Measurements from ENCODE around the gene GDPGP1.
"Not testable (repeated sequence)": the region's sequence is repeated elsewhere in the genome, so short reads cannot be mapped to it uniquely, and the experiment has no call there.

Gene GDPGP1

DNA sequence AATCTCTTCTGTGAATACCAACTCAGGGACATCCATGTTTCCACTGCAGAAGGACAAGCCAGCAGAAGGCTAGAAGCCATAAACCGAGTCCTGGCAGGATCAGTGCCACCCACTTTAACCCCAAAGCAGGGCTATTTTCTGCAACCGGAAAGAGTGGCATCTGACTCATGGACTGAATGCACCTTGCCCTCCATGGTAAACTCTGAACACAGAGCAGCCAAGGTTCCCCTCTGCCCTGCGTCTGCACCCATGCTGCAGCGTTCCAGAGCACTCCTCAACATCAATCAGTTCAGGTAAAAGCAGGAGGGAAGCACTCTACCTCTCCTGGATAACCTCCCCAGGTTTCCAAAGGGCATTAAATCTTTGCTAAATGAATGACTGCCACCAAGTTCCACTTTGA is 30.7 kb downstream of the GDPGP1 start:
- DNase-seq = peak; percentile 55 to 56

DNA sequence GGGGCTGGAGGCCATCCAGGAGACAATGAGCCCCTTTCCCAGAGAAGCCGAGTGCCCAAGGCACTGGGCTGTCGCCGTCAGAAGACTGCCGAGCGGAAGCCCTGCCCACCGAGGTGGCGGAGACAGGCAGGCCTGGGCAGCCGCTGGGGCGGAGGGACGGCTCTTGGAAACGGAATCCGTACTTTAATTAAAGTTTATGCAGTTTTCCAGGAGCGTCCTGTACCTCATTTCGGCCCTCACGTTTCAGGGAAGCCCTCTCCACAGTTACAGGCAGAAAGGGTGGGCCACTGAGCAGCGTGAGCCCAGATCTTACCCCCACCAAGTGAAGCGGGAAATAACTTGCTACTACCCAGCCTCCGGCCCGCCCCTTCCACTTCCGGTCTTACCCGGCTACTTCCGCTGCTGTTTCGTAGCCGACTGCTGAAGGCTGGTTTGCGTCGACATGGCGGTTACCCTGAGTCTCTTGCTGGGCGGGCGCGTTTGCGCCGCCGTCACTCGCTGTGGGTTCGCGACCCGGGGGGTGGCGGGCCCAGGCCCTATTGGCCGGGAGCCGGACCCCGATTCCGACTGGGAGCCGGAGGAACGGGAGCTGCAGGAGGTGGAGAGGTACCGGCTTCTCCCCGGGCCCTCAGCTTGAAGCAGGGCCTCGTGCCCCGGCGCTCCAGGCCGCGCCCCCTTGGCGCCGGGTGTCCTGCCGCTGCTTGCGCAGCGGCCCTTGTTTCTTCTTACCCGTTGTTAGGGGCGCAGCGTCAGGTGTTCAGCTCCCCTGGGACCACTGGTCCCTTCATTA is 31.5 kb downstream of the GDPGP1 start, which contains the start of gene NGRN:
Gene NGRN, plus strand, starts transcription at position 402 of the 790 bp plus-strand sequence. Its CDS starts 41 bp downstream, at position 443.
- DNase-seq = peak; percentile 94 to 96

DNA sequence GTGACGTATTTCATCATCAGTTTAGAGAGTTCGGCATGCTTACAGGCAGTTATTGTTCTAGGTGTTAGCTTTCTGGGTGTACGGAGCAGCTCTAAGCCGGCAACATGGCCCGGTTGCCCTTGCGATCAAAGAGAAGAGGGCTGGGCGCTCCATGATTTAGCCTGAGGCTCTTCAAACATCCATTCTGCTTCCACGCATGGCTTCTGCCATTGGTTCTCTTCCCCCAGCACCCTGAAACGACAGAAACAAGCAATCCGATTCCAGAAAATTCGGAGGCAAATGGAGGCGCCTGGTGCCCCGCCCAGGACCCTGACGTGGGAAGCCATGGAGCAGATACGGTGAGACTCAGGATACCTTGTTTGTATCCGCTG is 32.0 kb downstream of the GDPGP1 start:
- peak; percentile 61 to 66 for DNase-seq

DNA sequence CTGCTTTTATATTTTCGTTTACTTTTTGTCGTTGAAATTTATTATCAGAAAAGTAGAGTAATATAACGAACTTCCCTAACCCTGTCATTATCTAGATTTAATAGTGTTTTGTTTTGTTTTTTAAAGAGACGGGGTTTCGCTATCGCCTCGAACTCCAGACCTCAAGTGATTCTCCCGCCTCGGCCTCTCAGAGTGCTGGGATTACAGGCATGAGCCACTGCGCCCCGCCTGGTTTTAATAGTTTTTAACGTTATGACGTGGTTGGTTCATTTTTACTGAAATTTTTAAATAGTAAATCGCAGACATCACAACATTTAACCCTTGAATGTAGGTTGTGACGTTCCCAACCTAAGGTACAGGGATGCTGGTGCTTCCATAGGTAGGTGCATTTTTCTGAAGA is 32.5 kb downstream of the GDPGP1 start:
- DNase-seq = peak; percentile 31 to 40

DNA sequence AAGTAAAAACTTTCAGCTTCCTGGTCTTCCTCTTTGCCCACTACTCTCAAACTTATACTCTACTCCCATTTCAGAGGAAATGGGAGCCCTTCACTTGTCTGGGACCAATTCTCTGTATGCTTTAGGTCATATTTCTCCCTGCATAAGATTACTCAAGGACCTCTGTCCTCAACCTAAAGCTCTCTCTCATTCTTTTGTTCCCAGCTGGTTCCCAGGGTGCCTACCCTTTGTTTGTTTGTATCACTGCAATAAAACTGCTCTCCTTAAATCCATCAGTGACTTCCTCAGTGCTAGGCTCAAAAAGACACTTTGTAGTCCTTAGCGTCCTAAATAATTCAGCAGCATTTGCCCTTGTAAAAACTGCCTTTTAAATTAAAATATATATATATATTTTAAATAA is 34.4 kb downstream of the GDPGP1 start:
- no peak for DNase-seq

DNA sequence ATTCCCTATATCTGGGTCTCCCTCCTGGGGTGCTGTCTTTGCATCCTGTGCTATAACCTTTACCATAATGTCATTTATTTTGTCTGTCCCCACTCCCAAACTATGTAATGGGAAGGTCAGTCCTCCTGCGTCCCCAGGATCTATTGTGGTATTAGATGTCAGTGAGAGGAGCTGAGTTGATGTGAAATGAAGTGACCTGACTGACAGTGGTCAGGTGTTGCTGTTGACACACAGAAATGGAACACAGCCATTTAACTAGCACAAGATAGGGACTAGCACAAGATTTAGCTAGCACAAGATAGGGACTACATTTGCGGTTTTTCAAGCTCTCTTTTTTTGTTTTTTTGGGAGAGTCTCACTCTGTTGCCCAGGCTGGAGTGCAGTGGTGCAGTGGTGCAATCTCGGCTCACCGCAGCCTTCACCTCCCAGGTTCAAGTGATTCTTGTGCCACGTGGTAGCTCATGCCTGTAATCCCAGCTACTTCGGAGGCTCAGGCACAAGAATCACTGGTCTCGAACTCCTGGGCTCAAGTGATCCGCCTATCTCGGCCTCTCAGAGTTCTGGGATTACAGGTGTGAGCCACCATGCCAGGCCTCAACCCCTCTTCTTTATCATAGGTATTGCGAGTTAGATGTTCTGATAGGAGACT is 36.6 kb downstream of the GDPGP1 start:
- DNase-seq = no peak

DNA sequence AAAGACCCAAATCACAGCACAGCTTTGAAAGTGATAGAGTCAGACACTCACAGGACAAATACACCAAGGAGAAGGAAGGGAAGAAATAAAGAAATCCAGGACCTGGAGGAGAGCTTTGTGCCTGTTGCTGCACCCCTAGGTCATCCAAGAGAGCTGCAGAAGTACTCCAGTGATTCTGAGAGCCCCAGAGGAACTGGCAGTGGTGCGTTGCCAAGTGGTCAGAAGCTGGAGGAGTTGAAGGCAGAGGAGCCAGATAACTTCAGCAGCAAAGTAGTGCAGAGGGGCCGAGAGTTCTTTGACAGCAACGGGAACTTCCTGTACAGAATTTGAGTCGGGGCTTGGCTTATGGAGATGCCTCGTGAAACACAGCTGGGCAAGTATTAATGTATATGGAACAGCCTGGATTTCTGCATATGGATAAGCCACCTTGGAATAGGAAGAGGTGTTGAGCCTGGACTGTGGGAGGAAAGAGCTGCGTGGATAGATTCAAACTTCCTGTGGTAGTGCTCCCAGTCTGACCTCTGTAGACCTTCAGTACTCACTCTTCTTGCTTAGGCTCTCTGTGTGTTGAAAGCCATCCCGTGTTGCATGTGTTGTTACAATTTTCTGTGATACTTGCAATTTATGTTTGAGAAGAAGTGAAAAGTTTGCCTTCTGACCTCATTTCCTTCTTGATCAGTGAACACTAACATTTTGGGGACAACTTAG is 37.6 kb downstream of the GDPGP1 start:
- no peak for DNase-seq

DNA sequence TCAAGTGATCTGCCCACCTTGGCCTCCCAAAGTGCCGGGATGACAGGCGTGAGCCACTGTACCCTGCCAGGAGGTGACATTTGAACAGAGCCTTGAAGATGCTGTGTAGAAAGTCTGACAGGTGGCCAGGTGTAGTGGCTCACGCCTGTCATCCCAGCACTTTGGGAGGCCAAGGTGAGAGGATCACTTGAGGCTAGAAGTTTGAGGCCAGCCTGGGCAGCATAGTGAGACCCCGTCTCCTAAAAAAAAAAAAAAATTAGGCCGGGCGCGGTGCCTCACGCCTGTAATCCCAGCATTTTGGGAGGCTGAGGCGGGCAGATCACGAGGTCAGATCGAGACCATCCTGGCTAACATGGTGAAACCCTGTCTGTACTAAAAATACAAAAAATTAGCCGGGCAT is 44.5 kb downstream of the GDPGP1 start:
- DNase-seq = not testable (repeated sequence)

DNA sequence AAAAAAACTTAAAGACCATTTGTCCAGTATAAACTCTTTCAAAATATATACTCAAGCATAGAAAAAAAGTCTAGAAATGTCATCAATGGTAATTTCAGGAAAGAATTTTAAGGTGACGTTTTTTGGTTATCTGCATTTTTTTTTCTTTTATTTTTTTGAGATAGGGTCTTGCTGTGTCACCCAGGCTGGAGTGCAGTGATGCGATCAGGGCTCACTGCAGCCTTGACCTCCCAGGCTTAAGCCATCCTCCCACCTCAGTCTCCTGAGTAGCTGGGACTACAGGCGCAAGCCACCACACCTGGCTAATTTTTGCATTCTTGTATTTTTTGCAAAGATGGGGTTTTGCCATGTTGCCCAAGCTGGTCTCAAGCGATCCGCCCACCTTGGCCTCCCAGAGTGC is 46.7 kb downstream of the GDPGP1 start:
- not testable (repeated sequence) for DNase-seq

DNA sequence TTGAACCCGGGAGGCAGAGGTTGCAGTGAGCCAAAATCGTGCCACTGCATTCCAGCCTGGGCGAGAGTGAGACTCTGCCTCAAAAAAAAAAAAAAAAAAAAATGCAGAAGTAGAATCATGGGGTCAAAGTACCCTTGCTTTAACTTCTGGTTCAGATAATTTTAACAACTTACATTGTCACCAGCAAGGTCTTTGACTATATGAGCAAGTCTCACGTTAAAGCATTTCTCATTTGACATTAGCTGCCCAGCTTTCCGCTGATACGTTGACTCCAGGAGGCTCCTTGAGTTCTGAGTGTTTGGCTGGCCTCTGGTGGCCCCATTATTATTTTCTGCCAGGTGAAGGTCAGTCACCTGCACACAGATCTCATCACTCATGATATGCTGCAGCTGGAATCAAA is 47.6 kb downstream of the GDPGP1 start:
- not testable (repeated sequence) for DNase-seq

DNA sequence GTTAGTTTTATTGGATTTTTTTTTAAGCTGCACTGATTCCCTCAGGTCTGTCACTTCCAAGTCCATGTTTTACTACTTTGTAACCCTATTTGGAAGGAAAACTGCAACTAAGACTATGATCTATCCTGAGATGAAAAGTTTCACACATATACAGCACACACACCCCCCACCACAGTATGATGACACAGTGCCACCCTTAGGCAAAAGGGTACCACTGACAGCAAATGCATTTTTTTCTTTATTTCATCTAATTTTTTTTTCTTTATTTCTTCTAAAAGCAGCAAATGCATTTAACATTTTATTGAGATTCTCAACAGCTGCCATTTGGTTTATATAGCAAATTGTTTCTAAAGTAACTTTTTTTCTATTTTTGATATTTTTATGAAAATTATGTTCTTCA is 52.7 kb downstream of the GDPGP1 start:
- DNase-seq = no peak

DNA sequence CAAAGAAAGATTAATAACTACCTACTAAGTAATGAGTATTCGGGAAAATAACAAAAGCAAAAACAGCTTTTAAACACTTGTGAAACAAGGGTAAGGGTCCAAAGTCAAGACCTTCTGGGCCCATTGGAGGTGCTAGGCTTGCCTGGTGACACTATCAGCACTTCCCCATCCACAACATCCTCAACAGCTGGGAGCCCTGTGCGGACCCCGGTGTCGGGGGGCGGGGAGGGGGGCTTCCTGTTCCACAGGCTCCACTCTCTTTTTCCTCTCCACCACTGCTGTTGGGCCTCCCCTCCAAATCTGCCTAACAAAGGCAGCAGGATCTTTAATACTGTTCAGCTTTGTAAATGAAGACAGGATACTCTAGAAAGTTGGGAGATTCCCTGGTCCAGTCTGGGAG is 53.1 kb downstream of the GDPGP1 start:
- no peak for DNase-seq

DNA sequence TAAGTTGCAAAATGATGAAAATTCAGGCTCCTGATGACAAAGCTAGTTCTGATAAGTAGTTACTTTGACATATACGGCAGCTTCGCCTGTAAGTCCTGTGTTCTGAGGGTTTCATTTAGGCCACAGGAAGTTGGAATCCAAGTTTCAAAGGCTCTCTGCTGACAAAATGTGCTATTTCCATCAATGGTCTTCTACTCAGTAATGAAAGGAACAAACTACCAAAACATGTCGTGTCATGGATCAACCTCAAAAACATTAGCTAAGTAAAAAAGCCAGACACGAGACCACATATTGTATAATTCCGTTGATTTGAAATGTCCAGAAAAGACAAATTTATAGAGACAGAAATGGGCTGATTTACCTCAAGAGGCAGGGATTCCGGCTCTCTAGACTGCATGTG is 53.9 kb downstream of the GDPGP1 start:
- DNase-seq = no peak

DNA sequence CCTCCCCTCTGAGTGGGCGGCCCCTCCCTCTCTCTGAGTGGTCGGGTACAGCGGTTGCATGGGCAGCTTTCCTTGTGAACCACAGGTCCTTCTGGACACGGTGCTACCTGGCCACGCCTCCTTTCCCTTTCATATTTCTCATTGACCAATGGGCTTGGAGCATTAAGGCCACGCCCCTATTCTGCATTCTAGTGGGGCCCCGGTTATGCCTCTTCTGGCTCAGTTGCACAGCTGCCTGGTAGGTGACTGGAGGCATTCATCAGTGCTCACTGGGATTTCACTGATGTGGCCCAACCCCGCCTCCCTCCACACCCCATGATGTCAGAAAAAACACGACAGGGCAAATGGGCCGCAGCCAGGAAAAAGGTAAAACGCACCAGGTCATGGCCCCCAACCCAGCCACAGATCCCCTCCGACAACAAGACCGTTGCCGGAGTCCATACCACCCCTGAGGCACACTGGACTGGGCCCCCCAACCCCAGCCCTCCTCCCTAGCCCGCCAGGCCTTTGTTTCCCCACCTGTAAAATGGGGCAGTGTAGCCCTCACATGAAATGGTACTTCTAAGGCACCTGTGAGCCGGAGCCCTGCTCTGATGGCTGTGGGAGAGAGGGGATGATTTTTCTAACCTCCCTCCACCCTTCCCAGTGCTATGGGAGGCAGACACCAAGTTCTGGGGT is 57.8 kb downstream of the GDPGP1 start:
- DNase-seq = peak; percentile 43 to 46

DNA sequence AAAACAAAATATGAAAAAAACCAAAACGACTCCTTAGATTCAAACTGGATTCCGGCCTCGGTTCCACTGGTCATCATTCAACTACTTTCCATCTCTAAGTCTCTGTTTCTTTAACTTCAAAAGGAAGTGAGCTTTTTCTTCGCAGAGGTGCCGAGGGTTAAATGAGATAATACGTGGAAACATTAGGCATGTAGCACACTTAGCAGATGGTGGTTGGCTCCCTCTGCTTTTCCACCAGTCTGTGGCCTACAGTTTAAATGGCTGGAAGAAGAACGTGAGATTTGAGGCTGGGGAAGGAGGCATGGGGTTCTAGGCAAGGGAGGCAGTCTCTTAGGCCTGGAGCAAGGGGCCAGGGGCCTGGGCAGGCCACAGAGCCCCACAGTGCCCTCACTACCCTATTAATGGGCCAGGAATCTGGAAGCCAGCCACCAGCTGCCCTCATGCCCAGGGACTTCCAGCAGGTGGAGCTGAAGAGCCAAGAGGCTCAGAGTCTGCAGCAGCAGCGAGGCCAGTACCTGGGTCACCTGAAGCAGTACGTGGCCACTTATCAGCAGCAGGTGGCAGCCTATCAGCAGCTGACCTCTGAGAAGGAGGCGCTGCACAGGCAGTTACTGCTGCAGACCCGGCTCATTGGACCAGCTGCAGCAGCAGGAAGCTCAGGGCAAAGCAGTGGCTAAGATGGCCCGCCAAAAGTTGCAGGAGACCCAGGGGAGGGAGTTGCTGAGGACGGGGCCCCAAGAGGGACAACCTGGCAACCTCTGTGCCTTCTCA is 59.2 kb downstream of the GDPGP1 start:
- DNase-seq = peak; percentile 88

DNA sequence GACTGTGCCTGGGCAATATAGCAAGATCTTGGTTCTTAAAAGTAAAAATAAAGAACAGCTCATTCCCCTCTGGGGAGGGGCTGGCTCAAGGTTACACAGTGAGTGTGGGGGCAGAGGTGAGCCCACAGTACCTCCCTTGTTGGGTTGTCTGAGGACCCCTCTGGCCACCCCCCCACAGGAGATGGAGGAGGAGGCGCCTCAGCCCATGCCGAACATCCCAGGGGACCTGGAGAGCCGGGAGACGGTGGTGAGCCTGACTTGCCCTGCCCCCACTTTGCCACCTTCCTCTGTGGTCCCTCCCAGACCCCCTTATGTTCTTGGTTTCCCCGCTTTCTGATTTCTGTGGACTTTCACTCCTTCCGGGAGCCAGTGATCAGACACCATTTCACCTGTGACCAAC is 60.1 kb downstream of the GDPGP1 start:
- DNase-seq = no peak

DNA sequence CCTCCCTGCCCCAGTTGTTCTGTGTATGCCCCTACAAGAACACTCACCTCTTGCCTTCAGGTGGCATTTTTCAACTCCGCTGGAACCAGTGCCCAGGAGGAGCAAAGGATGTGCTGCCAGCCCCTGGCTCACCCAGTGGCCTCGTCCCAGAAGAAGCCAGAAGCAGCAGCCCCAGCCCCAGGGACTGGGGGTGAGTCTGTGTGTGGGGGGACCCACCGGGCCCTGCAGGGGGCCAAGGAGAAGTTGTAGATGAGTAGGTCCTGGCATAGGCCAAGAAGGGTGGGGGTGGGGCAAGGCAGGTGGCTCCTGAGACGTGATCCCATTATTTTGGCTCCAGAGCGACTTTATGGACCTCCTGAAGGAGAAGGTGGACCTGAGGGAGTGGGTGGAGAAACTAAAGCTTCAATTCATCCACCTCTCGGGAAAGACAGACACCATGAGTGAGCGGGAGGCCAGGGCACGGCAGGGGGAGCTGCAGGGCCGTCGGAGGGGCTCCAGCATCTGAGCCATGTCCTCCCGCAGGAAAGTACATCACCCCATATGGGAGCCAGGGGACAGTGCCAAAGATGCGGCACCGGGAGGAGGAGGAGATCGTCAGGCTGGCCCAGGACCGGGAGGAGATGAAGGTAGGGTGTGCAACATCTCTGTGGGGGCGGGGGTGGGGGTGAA is 60.7 kb downstream of the GDPGP1 start:
- DNase-seq = no peak

DNA sequence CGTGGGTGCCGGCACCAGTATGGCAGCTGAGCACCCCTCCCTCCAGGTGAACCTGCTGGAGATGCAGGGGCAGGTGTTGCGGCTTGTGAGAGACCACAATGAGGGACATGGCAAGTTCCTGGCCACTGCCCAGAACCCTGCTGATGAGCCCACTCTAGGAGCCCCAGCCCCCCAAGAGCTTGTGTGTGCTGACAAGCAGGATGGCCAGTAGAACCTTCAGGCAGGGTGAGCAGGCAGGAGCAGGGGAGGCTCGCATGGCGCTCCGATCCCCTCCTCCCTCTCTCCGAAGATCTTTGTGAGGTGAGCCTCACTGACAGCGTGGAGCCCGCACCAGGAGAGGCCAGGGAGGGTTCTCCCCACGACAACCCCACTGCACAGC is 61.2 kb downstream of the GDPGP1 start:
- no peak for DNase-seq

All from activated T-cell treated with anti-CD3 and anti-CD28 coated beads, Interleukin-2, amount 50 U/mL, for 48 hours (primary cell).